SJSA1 (cell line): ENCODE results near the gene UNC5CL. TPM values are rescaled to one million over a fixed set of nuclear protein-coding genes. Genes with fewer than 3 reads are reported as not detected.

Source experiments
- DNase-seq, 2 experiments: peaks; one replicate each; pipeline ENCODE4 v3.0.0-alpha.2; 2015 to 2020; ENCODE audit warnings: low spot score in 2 of 2, low read depth in 1 of 2
- H3K27ac ChIP-seq: fragments of 250-450 bp; sonication (Bioruptor Pico); 2 replicates; pipeline ENCODE4 v1.5.1; 2020; ENCODE audit warnings: mild to moderate bottlenecking, moderate library complexity
- H3K27me3 ChIP-seq: fragments of 250-450 bp; sonication (Bioruptor Pico); replicated peaks from 2 replicates; pipeline ENCODE4 v1.5.1; 2020; ENCODE audit warnings: mild to moderate bottlenecking, moderate library complexity
- H3K36me3 ChIP-seq: fragments of 250-450 bp; sonication (Bioruptor Pico); 2 replicates; pipeline ENCODE4 v1.5.1; 2020; ENCODE audit warnings: mild to moderate bottlenecking
- H3K4me1 ChIP-seq: fragments of 250-450 bp; sonication (Bioruptor Pico); replicated peaks from 2 replicates; pipeline ENCODE4 v1.6.1; 2021; ENCODE audit warnings: mild to moderate bottlenecking
- H3K4me3 ChIP-seq: fragments of 250-450 bp; sonication (Bioruptor Pico); 2 replicates; pipeline ENCODE4 v1.5.1; 2020; ENCODE audit warnings: mild to moderate bottlenecking
- H3K9me3 ChIP-seq: fragments of 250-450 bp; sonication (Bioruptor Pico); replicated peaks from 2 replicates; pipeline ENCODE4 v1.5.1; 2020; ENCODE audit warnings: mild to moderate bottlenecking
- total RNA-seq: library from RNA; depleted of rRNA; stranded (reverse); fragments of >200 nt; shearing (Covaris generic); gene quantifications from 2 replicates; pipeline ENCODE4 v1.2.3, GENCODE V29; 2014

The UNC5CL gene
- total RNA-seq, 1 experiment from 2014 or later: not detected

DNA sequence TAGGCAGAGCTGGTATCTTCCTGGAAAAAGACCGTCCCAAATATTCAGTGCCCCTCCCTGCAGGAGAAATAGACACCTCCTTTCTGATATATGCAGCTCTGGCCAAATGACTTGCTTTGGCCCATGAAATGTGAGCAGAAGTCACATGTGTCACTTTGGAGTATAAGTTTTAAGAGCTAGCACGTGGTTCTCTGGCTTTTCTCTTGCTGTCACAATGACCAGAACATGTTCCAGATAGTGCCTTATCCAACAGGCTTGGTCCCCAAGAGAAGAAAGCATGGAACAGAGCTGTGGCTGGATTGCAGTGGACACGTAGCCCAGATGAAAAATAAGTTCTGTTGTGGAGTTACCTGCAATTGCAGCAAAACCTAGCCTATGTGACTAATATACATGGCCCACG is 40.4 kb downstream of the UNC5CL start:
- peaks cover 23% of the 10 kb centered on the region for H3K4me1 ChIP-seq
- no peaks in the 10 kb centered on the region for H3K27me3 ChIP-seq
- no peak for DNase-seq
- H3K4me3 ChIP-seq: no peak overlapping the region
- no peak overlapping the region for H3K27ac ChIP-seq
- H3K36me3 ChIP-seq: no peaks in the 10 kb centered on the region
- no peaks in the 10 kb centered on the region; the same call in 1 of the 2 replicates for H3K9me3 ChIP-seq

DNA sequence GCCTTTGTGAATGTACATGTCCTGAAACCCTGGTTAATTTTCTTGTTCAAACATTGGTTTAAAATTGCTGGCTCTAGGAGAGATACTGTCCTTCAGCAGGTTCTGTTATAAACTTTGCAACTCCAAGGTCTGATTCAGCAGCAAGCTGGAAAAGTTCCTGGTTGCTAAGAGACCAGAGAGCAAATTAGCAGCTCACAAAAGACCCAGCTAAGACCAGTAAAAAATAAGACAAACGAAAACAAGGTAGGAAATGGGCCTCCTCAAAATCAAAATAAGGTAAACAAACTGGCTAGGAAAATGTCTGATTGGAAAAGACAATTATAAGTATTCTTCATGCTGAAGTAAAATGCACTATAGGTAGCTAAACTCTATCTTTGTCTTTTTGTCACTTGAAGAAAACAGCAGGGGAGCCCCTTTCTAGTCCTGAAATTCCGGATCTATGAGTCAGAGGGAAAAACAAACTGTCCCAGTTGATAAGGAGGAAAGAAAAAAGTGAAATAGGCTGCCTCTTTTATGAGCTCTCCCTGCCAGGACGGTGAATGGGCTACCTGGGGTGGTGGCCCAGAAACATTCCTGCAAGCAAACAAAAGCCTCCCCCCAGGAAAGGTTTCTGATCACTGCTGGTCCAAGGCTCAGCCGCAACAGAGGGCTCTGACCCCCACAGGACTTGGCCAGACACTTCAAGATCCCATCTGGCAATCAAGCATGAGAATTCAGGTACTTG is 41.6 kb downstream of the UNC5CL start:
- H3K36me3 ChIP-seq: no peaks in the 10 kb centered on the region
- H3K27ac ChIP-seq: peak overlapping the region; percentile 87
- H3K27me3 ChIP-seq: no peaks in the 10 kb centered on the region
- peaks cover 23% of the 10 kb centered on the region for H3K4me1 ChIP-seq
- no peaks in the 10 kb centered on the region for H3K9me3 ChIP-seq
- DNase-seq: peak; percentile 54 to 85
- no peak overlapping the region for H3K4me3 ChIP-seq

GRCh38 chr6:40996591-40997233 is 42.3 kb downstream of the UNC5CL start:
- H3K4me1 ChIP-seq: peaks cover 23% of the 10 kb centered on the region
- DNase-seq: peak in 1 of 2 experiments; percentile 53

GRCh38 chr6:40992746-40993145 is 46.3 kb downstream of the UNC5CL start:
- DNase-seq: no peak
- Histone ChIP-seq H3K4me3 (no peak overlapping the region), H3K36me3 (no peaks in the 10 kb centered on the region), H3K27me3 (no peaks in the 10 kb centered on the region), H3K4me1 (peaks cover 22% of the 10 kb centered on the region), H3K9me3 (no peaks in the 10 kb centered on the region), H3K27ac (no peak overlapping the region)

More at GRCh38 chr6:40996591-40997233, 42.3 kb downstream of the UNC5CL start:
- H3K4me3 ChIP-seq: no peak overlapping the region
- H3K27ac ChIP-seq: peak overlapping the region; percentile 87
- H3K9me3 ChIP-seq: no peaks in the 10 kb centered on the region
- no peaks in the 10 kb centered on the region for H3K27me3 ChIP-seq
- H3K36me3 ChIP-seq: no peaks in the 10 kb centered on the region

- Histone ChIP-seq H3K27ac (no peak overlapping the region), H3K4me1 (peaks cover 9% of the 10 kb centered on the region), H3K27me3 (no peaks in the 10 kb centered on the region), H3K36me3 (no peaks in the 10 kb centered on the region), H3K9me3 (no peaks in the 10 kb centered on the region), H3K4me3 (no peak overlapping the region)
- no peak for DNase-seq
Observed at GRCh38 chr6:40990301-40990700, 48.7 kb downstream of the UNC5CL start.

DNA sequence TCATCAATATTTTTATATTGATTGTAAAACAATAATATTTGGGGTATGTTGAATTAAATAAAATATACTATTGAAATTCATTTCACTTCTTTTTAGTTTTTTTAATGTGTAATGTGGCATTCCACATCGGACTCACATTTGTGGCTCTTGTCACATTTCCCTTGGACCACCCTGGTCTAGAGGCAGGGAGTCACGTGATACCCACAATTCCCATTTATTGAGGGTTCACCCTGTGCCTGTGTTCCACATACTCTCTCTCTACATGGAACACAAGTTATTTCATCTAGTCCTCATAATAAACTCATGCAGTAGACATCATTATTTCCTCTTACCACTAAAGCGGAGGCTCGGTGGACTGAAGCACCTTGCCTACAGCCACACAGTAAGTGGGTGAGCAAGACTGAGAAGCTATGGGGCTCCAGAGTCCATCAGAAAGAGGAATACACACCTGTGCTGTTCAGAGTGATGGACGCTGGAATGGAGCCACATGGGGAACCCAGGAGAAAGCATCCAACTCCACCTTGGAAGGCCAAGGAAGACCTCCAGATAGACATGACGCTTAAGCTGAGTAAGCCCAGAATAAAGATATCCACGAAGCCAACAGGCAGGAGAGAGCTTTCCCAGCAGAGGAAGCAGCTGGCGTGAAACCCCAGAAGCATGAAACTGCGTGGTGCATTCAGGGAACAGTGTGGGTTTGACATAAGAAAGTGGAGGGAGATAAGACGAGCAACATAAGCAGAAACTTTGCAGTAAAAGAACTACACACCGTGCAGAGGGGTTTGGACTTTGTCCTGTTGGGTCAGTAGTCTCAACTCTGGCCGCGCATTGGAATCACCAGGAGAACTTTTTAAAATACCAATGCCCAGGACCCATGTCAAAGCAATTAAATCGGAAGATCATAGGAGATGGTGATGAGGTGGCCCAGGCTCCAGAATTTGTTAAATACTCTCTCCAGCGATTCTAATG is 49.5 kb downstream of the UNC5CL start:
- no peak for DNase-seq
- no peaks in the 10 kb centered on the region for H3K9me3 ChIP-seq
- no peak overlapping the region for H3K4me3 ChIP-seq
- H3K27ac ChIP-seq: no peak overlapping the region
- H3K27me3 ChIP-seq: no peaks in the 10 kb centered on the region
- H3K4me1 ChIP-seq: peaks cover 9% of the 10 kb centered on the region
- no peaks in the 10 kb centered on the region for H3K36me3 ChIP-seq

- Histone ChIP-seq H3K9me3 (no peaks in the 10 kb centered on the region), H3K36me3 (no peaks in the 10 kb centered on the region), H3K27ac (no peak overlapping the region), H3K4me1 (peaks cover 9% of the 10 kb centered on the region), H3K27me3 (no peaks in the 10 kb centered on the region), H3K4me3 (no peak overlapping the region)
- no peak for DNase-seq
Observed at GRCh38 chr6:40988634-40989033, 50.4 kb downstream of the UNC5CL start.

DNA sequence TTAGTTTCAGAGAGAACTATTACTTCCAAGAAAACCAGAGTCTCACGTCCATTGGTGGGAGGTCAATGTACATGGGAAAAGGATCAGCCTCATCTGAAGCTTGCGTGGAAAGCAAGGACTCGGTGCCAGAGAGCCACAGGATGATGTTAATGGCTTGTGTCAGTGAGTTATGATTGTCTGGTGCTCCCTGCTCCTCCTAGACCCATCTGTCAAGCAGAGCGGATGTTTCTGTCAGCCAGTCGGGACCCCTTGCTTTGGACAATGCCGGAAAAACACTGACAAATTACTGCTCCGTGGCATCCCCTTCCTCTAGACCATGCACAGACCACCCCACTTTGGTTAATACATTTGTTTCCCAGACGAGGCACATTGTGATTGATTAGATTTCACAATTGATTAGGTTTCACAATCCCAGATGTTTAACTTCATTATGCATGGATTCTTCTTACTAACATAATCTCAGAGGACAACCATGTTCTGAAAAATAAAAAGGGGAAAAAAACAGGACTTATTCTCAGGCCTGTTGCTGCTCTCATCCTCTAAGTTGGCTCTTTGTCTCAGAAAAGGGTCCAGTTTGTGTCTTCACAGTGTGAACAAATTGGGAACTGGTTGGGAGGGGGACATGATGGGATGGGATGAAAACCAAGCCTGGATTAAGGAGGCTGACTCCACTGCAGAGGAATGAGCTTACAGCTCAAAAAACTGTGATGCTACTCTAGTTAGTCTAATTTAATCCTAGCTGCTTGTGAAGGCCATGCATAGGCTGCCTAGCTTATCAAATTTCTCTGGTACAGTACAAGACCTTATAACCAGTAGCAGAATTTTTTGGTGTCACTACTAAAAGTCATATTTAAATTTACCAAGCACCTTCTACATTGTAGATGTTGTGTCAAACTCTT is 51.9 kb downstream of the UNC5CL start:
- DNase-seq: no peak
- H3K9me3 ChIP-seq: no peaks in the 10 kb centered on the region
- peaks cover 9% of the 10 kb centered on the region for H3K4me1 ChIP-seq
- H3K4me3 ChIP-seq: no peak overlapping the region
- no peak overlapping the region for H3K27ac ChIP-seq
- H3K27me3 ChIP-seq: no peaks in the 10 kb centered on the region
- H3K36me3 ChIP-seq: no peaks in the 10 kb centered on the region

DNA sequence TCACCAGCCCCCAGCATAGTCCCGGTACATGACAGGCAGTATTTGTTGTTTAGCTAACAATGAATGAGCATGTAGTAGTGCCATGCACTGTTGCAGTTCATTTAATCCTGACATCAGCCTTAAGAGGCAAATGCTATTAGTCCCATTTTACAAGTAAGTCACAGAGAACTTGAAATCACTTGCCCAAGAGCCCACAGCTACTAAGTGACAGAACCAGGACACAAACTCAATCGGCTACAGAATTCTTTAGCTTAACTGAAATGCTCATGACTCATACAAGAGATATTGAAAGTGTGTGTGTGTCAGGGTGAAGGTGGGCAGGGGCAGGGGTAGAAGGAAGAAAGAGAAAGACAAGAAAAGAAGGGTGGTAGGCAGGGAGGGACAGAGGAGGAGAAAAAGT is 52.7 kb downstream of the UNC5CL start:
- DNase-seq: peak in 1 of 2 experiments; percentile 14
- Histone ChIP-seq H3K27me3 (no peaks in the 10 kb centered on the region), H3K27ac (no peak overlapping the region), H3K4me1 (peaks cover 9% of the 10 kb centered on the region), H3K36me3 (no peaks in the 10 kb centered on the region), H3K9me3 (no peaks in the 10 kb centered on the region), H3K4me3 (no peak overlapping the region)

- DNase-seq: no peak
- Histone ChIP-seq H3K27me3 (no peaks in the 10 kb centered on the region), H3K4me3 (no peak overlapping the region)
Observed at GRCh38 chr6:40983752-40984151, 55.3 kb downstream of the UNC5CL start.

DNA sequence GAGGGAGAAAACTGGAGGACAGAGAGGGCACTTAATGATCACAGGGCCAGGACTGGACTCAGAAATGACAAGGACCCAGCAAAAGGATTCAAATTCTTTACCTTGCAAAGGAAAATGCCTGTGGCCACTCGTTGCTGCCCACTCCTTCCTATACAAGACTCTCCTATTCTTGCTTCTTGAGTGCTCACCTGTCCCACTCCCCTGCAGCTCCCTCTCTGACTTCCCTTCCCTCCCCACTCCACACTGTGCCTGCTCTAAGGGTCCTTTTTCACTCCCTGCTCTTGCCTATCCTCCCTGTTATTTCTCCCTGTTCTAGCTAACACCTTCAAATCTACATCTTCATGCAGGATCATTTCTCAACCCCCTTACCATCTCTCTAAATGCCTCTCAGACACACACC is 56.1 kb downstream of the UNC5CL start:
- no peak overlapping the region for H3K4me3 ChIP-seq
- no peak for DNase-seq
- no peaks in the 10 kb centered on the region for H3K36me3 ChIP-seq
- no peak overlapping the region for H3K27ac ChIP-seq
- no peaks in the 10 kb centered on the region for H3K9me3 ChIP-seq
- no peaks in the 10 kb centered on the region for H3K27me3 ChIP-seq
- peaks cover 9% of the 10 kb centered on the region for H3K4me1 ChIP-seq

More at GRCh38 chr6:40983752-40984151, 55.3 kb downstream of the UNC5CL start:
- Histone ChIP-seq H3K4me1 (peaks cover 9% of the 10 kb centered on the region), H3K36me3 (no peaks in the 10 kb centered on the region), H3K9me3 (no peaks in the 10 kb centered on the region), H3K27ac (no peak overlapping the region)

DNA sequence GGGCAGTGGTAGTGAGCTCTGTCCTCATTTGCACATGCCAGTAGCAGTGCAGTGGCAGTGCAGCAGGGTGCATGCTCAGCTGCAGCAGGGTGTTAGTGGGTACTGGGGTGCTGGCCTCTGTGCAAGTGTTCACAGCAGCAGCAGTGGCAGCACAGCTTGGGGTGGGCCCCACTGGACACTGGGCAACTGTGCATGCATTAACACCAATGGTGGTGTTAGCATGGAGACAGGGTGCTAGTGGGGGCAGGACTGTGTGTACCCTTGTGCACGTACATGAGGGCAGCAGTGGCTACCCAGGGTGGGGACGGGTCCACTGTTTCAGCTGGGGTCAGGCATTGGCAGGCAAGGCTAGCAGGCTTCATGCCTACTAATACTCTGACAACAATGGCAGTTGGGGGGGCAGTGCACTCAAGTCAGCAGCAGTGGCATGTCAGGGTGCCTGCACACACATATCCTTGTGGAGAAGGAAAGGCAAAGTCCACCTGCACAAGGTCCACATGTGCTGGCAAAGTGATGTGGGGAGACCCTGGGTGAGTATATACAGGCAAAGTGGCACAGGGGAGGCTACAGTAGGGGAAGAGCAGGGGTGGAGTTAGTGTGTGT is 60.2 kb downstream of the UNC5CL start:
- H3K4me3 ChIP-seq: no peak overlapping the region
- H3K9me3 ChIP-seq: no peaks in the 10 kb centered on the region
- no peaks in the 10 kb centered on the region for H3K4me1 ChIP-seq
- DNase-seq: no peak
- H3K27me3 ChIP-seq: peaks cover 6% of the 10 kb centered on the region
- no peaks in the 10 kb centered on the region for H3K36me3 ChIP-seq
- H3K27ac ChIP-seq: no peak overlapping the region

DNA sequence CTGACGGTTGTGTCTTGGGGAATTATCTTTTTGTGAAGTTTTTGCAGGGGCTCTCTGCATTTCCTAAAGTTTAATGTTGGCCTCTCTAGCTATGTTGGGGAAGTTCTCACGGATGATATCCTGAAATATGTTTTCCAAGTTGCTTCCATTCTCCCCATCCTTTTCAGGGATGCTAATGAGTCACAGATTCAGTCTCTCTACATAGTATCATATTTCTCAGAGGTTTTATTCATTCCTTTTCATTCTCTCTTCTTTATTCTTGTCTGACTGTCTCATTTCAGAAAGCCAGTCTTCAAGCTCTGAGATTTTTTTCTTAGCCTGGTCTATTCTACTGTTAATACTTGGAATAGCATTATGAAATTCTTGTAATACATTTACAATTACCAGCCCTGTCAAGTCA is 61.3 kb downstream of the UNC5CL start:
- DNase-seq: no peak
- H3K27me3 ChIP-seq: peaks cover 6% of the 10 kb centered on the region
- no peak overlapping the region for H3K27ac ChIP-seq
- H3K36me3 ChIP-seq: no peaks in the 10 kb centered on the region
- H3K4me3 ChIP-seq: no peak overlapping the region
- no peaks in the 10 kb centered on the region for H3K4me1 ChIP-seq
- no peaks in the 10 kb centered on the region for H3K9me3 ChIP-seq
